PC-9 (cell line): ENCODE data around the gene OSER1. TPM values are rescaled to one million over a fixed set of nuclear protein-coding genes. Genes with fewer than 3 reads are reported as not detected.

Experiments used
- BruUV-seq: library from RNA; stranded (reverse); fragments of 400-500 nt; replicated peaks from 2 replicates; lab custom pipeline; 2021; lab: Mats Ljungman, UMichigan
- CTCF ChIA-PET: fragments of 300-600 bp; sonication (Branson Sonifier 250); formaldehyde crosslinking; loops from one replicate; lab custom pipeline; 2022; ENCODE audit warnings: antibody characterized with exemption; lab: Charles Lee
- POLR2A ChIA-PET: fragments of 300-600 bp; sonication (Branson Sonifier 250); formaldehyde crosslinking; loops from one replicate; lab custom pipeline; 2022; ENCODE audit warnings: antibody characterized with exemption; ENCODE audit not compliant: unreplicated experiment; lab: Charles Lee
- DNase-seq, 2 experiments: peaks; one replicate each; pipeline versions ENCODE4 v3.0.0 to v3.0.0-alpha.2; 2015 to 2022; ENCODE audit warnings: mixed read lengths in 1 of 2
- H2AFZ ChIP-seq: fragments of 200-600 bp; sonication (generic); 2 replicates; pipeline ENCODE4 v1.8.1; 2017; ENCODE audit warnings: antibody characterized with exemption
- H3F3A ChIP-seq: fragments of 200-600 bp; sonication (generic); 2 replicates; pipeline ENCODE4 v1.8.1; 2017; ENCODE audit warnings: antibody characterized with exemption, mild to moderate bottlenecking, low read depth; ENCODE audit not compliant: insufficient read depth
- H3K27ac ChIP-seq: fragments of 200-600 bp; sonication (generic); 2 replicates; pipeline ENCODE4 v1.6.1; 2016; ENCODE audit warnings: mixed run types
- H3K27me3 ChIP-seq: fragments of 200-600 bp; sonication (generic); 2 replicates; pipeline ENCODE4 v1.6.1; 2016; ENCODE audit warnings: low read depth, mixed run types; ENCODE audit not compliant: insufficient read depth
- H3K36me3 ChIP-seq: fragments of 200-600 bp; sonication (generic); 2 replicates; pipeline ENCODE4 v1.6.1; 2016; ENCODE audit warnings: low read depth, mixed run types
- H3K4me1 ChIP-seq: fragments of 200-600 bp; sonication (generic); replicated peaks from 2 replicates; pipeline ENCODE4 v1.6.1; 2016; ENCODE audit warnings: mixed run types; ENCODE audit not compliant: insufficient read depth
- H3K4me2 ChIP-seq: fragments of 200-600 bp; sonication (generic); 2 replicates; pipeline ENCODE4 v1.6.1; 2017; ENCODE audit warnings: mixed run types
- H3K4me3 ChIP-seq: fragments of 200-600 bp; sonication (generic); 2 replicates; pipeline ENCODE4 v1.6.1; 2016; ENCODE audit warnings: mixed run types
- H3K79me2 ChIP-seq: fragments of 200-600 bp; sonication (generic); 2 replicates; pipeline ENCODE4 v1.6.1; 2017; ENCODE audit warnings: low read depth, mixed run types
- H3K9me2 ChIP-seq: fragments of 200-600 bp; sonication (generic); 2 replicates; pipeline ENCODE4 v1.8.1; 2017; ENCODE audit warnings: mild to moderate bottlenecking; ENCODE audit not compliant: insufficient read depth
- H3K9me3 ChIP-seq: fragments of 200-600 bp; sonication (generic); 2 replicates; pipeline ENCODE4 v1.8.1; 2016; ENCODE audit warnings: low read depth; ENCODE audit not compliant: insufficient read depth
- H4K20me1 ChIP-seq: fragments of 200-600 bp; sonication (generic); 2 replicates; pipeline ENCODE4 v1.8.1; 2017; ENCODE audit not compliant: insufficient read depth
- CTCF ChIP-seq: fragments of 200-600 bp; sonication (generic); conservative IDR thresholded peaks from 2 replicates; pipeline ENCODE4 v1.6.1; 2017; ENCODE audit warnings: mixed run types, antibody characterized with exemption, mild to moderate bottlenecking, moderate library complexity
- EZH2 ChIP-seq: fragments of 200-600 bp; sonication (generic); IDR thresholded peaks from 2 replicates; pipeline ENCODE4 v1.8.0; 2017; ENCODE audit warnings: antibody characterized with exemption, low read depth
- intact Hi-C: fragments of 100-400 bp; cut with micrococcal nuclease; formaldehyde crosslinking; loops from one replicate; pipeline ENCODE4 v1.10.0; 2022; ENCODE audit not compliant: unreplicated experiment
- total RNA-seq: library from RNA; stranded (reverse); gene quantifications from 2 replicates; pipeline ENCODE4 v1.2.3, GENCODE V29; 2021

The OSER1 gene
- total RNA-seq, 1 experiment from 2014 or later: 136 TPM

- intact Hi-C loops: loop anchor here (1.0 to 5.0 kb wide), 4 partner anchors 11 to 741 kb away; no protein-coding TSS in a partner anchor
- H3K9me2 ChIP-seq: no peaks in the 10 kb centered on the region
- no peaks in the 10 kb centered on the region for H3K36me3 ChIP-seq
- no peak for TF ChIP-seq CTCF
- TF ChIP-seq EZH2: no peak
- H4K20me1 ChIP-seq: no peaks in the 10 kb centered on the region
- no peak for DNase-seq
- no peaks in the 10 kb centered on the region for H3K9me3 ChIP-seq
- peak overlapping the region; percentile 91 for H3K27ac ChIP-seq
- peaks cover 47% of the 10 kb centered on the region for H3F3A ChIP-seq
- TSS peak; percentile 81 for BruUV-seq
- CTCF ChIA-PET: interaction anchor here (0.6 to 4.8 kb wide), 6 partner anchors 11 to 438 kb away, joined by 3 to 61 read pairs (median 4); no protein-coding TSS in a partner anchor
- H3K4me3 ChIP-seq: peak overlapping the region; percentile 97
- POLR2A ChIA-PET: interaction anchor here (0.5 to 1.5 kb wide), 12 partner anchors 11 to 731 kb away, joined by 3 to 16 read pairs (median 3); partner anchors contain the start of gene OSER1
- H3K4me1 ChIP-seq: peaks cover 61% of the 10 kb centered on the region
- no peaks in the 10 kb centered on the region for H3K27me3 ChIP-seq
- no peak overlapping the region for H2AFZ ChIP-seq
- H3K4me2 ChIP-seq: peak overlapping the region; percentile 93
- peaks cover 38% of the 10 kb centered on the region for H3K79me2 ChIP-seq
Observed at GRCh38 chr20:44187772-44188709, 22.5 kb downstream of the OSER1 start.

- peak; percentile 89 to 94 for DNase-seq
- H3K9me2 ChIP-seq: no peaks in the 10 kb centered on the region
- no peak for TF ChIP-seq CTCF
- no peak for TF ChIP-seq EZH2
- H3K4me1 ChIP-seq: peaks cover 69% of the 10 kb centered on the region
- H2AFZ ChIP-seq: peak within 1 kb of the TSS; percentile 75
- no peaks in the 10 kb centered on the region for H3K27me3 ChIP-seq
- no peaks in the 10 kb centered on the region for H4K20me1 ChIP-seq
- H3K4me2 ChIP-seq: peak within 1 kb of the TSS; percentile 93
- H3K4me3 ChIP-seq: peak within 1 kb of the TSS; percentile 97
- H3K79me2 ChIP-seq: peaks cover 46% of the 10 kb centered on the region
- CTCF ChIA-PET: interaction anchor here (0.5 to 4.8 kb wide), 4 partner anchors 10 to 729 kb away, joined by 4 to 61 read pairs (median 8); no protein-coding TSS in a partner anchor
- no peaks in the 10 kb centered on the region for H3K36me3 ChIP-seq
- H3K27ac ChIP-seq: peak within 1 kb of the TSS; percentile 91
- POLR2A ChIA-PET: interaction anchor here (0.5 to 1.5 kb wide), 8 partner anchors 10 to 184 kb away, joined by 3 to 16 read pairs (median 5); partner anchors contain the start of gene OSER1
- intact Hi-C loops: loop anchor here (1.0 to 5.0 kb wide), 4 partner anchors 10 to 740 kb away; no protein-coding TSS in a partner anchor
- BruUV-seq: TSS peak; percentile 42
- peaks cover 52% of the 10 kb centered on the region for H3F3A ChIP-seq
- H3K9me3 ChIP-seq: no peaks in the 10 kb centered on the region
Observed at GRCh38 chr20:44187054-44187771, 23.4 kb downstream of the OSER1 start, which contains the start of gene JPH2. Gene JPH2, minus strand, starts transcription at chr20:44187188. Its CDS starts 483 bp downstream, at chr20:44186705.
